ENCODE measurements around the gene EEFSEC.

EEFSEC gene

DNA sequence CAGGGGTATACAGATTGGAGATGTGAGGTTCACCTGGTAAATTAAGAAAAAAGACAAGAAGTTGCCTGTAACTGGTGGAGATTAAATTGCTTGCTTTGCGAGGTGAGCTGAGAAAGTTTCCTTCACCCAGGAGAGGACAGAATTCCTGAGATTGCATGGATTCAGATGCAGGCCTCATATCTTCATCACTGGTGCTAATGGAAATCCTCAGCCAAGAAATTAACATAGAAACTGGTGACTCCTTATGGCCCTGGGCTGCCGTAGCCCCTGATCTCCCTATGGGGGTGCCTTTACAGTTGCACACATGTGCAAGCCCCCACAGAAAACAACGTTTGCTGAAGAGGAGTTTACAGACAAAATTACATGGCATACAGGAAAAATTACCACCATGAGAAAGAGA is 68.0 kb downstream of the EEFSEC start:
- DNase-seq: no peak

DNA sequence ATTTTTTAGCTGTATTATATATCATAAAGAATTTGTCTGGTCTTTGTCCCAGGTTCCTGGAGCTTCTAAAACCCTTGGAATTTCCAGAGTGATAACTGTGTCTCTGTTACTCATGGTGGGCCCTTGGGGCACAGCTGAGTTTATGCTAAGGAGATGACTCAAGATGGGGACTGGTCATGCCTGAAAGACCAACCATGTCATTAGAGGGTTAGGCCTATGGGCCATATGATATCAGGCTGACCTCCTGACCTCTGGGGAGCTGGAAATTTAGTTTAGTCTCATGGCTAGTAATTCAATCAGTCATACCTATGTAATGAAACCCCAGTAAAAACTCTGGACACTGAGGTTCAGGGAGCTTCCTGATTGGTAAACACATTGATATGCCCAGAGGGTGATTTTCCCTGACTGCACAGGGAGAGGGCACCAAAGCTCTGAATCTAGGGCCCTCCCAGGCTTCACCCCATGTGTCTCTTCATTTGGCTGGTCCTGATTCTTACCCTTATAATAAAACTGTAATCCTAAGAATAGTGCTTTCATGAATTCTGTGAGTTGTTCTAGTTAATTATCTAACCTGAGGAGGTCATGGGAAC is 69.6 kb downstream of the EEFSEC start:
- DNase-seq: peak; percentile 16

DNA sequence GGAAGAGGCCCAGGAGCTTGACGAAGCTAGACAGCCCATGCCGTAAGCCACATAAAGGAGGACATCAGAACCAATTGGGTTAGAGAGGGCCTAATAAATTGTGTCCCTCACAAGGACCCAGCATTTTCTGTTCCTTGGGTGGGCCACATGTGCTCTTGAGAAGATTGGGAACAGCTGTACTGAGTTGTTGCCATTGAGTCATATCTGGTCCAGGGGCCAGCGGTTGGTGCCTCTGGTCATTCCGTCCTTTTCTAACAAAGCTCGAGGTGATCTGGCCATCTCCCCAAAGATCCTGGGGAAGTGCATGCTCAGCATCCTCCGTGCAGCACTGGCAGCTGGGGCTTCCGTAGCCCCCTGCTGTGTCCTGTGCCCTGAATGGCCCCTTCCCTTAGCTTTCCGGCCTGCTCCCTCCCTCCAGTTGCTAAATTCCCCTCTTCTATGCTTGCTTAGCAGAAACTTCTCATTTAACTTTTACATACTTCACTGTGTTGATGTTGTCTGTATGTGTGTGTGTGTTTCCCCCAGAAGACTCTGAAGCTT is 73.0 kb downstream of the EEFSEC start:
- DNase-seq: no peak

DNA sequence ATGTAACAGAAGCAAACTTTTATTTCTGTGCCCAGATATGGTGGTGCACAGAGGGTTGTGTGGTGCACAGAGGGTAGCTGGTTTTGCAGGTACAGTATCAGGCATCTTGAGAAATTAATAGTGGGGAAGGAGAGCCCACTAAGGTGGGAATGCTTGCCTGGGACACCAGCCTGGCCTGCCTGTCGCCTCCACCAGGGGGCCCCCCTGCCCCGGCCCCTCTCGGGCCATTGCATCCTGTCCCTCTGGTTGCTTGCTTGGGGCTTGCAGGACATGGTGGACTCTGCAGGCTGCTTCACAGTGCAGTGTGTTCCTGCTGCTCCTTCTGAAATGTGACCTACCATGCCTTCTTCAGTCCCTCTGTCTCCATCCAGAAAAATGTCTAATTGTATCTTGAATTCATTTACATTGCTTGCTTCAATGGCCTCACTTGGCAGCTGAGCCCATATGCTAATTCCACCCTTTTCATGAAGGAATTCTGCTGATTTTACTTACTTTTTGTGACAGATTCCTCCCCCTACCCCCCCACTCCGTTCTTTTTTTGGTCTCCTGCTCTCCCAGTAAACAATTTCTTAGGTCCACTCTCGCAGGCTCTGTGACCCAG is 73.6 kb downstream of the EEFSEC start:
- peak; percentile 70 for DNase-seq

DNA sequence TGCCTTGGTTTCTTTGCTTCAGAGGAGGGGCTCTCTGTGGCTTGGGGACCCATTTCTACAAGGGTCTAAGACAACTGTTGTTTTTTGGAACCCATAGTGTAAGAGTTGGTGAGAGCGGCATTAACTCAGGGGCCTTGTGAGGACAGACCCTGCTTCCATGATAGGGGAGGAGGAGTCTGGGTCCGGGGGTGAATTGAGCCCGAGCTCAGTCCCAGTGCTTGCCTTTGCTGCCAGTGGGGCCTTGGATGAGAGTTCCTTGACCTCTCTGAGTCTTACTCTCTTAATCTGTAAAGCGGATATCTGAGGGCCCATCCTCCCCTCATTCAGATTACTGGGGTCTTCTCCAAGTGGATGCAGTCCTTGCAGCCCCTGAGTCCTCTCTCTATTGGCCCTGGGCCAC is 74.2 kb downstream of the EEFSEC start:
- DNase-seq: no peak

DNA sequence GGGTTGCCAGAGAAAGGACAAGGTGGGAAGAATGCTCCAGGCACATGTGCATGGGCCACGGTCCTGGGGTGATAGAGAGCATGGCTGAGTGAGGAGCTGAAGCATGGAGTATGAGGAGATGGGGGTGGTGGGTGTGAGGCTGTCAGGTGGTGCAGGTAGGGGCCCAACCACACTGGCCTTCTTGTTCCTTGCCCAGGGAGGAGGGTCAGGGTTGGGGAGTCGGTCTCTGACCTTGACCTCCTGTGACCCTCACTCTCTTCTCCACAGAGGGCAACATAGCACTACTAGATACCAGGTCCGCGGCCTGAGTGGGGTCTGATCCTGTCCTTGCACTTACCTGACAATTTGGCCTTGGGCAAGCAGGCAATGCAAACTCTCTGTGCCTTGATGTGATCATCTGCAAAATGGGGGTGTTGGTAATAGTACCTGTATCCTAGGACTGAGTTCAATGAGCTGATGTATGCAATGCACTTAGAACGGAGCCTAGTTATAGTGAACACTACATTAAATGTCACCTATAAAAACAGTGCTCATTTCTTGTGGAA is 75.2 kb downstream of the EEFSEC start:
- DNase-seq: no peak

DNA sequence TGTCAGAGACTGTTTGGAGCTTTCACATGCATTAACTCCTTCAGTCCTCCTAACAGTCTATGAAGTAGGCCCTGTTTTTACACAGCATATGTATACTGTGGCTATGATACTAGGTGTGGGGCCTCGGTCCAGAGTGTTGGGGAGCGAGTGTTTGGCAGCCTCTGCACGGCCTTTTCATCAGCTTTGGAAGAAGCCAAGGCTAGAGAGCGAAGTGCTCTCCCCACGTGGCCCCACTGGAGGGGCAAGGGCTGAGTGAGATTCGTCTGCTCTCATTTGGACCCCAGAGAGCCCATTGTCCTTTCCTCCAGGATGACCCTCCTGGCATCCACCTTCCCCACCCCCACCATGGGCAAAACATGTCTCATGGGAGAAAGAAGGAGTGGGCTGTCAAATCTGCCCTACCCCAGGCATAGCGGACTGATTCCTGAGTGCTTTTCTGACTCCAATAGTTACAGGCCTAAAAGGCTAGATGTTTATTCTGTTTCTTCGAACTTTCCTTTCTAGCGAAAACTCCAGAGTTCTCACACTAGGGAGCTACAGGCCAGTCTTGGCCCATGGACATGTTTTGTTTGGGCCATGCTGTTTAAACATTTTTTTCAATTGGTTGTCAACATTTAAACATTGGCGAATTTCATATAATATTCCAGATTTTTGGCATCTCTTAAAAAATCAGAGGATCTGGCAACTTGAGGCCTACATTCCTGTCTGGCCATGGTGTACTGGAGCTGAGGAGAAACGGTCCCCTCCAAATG is 76.0 kb downstream of the EEFSEC start:
- no peak for DNase-seq

DNA sequence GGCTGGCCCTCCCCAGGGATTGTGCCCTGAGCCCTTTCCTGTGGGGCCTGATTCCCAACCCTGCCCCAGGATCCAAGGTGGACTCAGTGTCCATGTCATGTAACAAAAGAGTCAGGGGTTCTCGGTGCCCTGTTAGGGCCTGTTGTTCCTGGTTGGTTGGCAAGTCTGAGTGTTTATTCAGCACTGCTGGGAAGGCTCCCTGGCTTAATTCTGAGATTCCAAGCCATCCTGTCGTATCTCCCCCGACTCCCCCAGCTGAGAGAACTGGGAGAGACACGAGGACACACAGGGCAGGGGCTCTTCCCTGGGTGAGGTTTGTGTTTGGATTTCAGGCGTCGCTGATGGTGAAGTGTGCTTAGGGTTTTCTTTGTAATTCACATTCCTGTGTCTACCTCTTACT is 78.3 kb downstream of the EEFSEC start:
- DNase-seq: no peak

DNA sequence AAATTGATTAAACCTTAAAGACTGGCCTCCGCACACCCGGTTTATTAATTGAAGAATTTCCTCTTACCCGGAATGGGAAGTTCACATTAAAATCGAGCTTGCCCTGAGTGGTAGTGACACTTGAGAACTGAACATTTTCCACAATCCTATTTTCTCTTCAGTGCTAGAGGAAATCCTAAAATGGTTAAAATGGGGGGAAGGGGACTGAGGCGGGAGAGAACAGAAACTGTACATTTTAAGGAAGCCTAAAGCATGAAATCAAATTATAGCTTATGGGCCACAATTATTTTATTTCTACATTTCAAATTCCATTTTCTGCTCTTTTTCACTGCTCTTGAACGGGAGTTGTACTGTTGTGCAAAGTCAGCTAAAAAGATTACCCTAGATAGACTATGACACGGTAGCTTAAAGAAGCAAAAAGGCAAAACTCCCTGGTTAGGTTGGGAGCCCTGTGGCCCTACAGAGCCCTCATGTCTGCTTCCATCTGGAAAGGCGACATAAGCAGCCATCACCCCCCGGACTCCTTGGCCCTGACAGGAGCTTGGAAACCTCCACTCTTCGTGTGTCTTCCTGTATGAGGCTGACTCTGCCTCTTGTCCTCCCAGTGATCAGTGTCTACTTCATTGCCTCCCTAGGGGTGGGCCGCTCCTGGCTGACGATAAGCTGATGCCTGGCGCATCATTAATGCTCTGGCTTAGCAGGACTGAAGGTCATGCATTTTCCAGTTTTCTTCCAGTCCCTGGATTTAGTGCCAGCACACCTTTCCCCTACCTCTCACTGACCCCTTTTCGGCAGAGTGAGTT is 79.3 kb downstream of the EEFSEC start:
- no peak for DNase-seq

DNA sequence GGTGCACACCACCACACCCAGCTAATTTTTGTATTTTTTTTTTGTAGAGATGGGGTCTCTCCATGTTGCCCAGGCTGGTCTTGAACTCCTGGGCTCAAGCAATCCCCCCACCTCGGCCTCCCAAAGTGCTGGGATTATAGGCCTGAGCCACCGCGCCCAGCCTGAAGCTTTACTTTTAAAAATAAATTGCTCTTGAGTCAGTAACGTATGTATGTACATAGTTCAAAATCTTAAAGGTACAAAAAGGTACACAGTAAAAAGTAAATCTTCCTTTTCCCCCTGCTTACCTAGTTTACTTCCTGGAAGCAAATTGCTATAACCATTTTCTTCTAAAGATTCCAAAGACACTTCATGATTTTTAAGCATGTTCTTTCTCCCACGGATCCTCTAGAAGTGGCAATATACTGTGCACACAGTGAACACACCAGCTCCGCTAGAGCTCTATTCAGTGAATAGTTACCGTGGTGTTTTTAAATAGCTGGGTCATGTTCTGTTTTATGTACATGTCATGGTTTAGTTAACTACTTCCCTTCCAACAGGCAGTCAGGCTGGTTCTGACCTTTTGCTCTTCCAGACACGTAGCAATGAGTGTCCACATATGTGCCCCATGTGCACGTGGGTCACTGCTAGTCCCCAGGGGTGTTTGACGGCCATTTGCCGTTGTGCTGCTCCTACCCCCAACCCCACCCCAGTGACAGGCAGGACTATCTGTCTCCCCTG is 82.1 kb downstream of the EEFSEC start:
- DNase-seq: no peak

DNA sequence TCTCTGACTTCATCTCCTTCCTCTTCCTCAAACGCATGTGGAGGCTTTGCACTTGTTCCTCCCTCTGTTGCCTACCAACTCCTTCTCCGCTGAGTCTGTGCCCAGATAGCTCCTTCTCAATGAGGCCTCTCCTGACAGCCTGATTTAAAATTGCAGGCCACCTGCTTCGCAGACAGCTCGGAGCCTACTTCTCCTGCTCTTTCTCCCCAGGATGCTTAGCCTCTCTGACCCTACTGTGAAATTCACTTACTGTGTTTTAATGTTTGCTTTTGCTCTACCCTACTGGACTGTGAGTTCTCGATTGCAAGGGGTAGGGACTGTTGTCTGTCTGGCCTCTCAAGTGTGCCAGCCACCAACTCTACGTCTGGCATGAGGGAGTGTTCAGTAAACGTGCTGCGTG is 83.4 kb downstream of the EEFSEC start:
- DNase-seq: no peak

DNA sequence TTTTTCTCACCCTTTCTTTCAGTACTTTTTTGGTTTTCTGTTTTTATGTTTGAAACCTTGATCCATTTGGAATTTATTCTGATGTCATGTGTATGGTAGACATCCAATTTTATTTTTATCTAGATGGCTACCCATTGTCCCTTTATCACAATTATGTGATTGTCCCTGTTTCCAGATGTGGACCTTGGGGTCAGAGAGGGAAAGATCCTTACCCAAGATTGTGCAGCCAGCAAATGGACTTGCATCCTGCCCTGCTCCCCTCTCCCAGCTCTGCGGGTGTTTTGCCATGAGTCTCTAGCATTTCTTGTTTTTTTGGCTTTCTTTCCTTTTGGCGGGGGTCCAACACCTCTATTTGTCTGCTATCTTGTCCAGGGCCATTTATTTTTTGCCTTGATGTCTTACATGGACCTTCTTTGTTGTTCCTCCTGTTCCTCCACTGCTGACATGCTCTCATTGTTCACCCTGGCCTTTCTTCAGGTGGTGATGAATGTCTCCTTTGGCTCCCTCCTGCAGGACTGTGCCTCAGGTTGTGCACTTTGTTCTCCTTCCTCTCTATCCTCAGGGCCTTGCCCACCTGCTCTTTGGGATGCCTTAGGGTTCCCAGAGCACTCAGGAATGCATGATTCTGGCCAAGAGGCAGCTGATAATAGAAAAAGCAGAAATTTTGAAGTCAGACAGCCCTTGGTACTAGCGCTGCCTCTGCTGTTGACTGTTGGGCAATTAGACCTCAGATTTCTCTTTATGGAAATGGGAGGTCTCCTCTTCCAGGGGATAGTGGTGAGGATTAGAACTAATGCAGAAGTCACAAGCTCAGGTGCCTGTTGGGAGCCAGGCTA is 84.3 kb downstream of the EEFSEC start:
- no peak for DNase-seq

DNA sequence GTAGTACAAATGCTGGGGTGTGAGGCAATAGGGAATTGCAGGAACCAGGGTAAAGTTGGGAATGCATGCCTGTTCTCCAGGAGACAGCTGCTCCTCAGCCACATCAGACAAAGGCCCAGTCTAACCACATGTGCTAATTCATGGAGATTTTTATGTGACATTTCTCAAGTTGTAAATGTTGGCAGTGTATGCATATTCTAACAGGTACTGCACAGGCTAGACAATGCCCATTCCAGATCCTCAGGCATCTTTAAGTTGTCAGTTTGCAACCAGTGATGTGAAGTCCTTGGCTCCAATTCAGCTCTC is 84.9 kb downstream of the EEFSEC start:
- DNase-seq: no peak

DNA sequence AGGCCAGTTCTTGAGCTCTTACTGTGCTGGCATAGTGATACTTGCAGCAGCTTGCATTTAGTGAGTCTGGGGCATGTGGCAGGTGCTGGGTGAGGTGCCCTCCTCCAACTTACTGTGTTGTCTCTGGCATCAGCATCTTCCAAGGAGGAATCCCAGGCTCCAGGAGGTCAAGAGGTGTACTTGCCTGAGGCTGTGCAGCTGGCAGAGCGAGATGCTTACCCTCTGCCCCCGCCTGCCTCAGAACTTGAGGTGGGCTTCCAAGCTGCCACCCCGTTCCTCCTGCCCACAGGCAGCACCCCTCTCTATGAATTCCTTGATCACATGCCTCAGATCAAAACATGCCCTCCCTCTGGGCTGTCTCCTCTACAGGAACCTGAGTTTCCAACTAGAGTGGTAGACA is 86.0 kb downstream of the EEFSEC start:
- DNase-seq: no peak

DNA sequence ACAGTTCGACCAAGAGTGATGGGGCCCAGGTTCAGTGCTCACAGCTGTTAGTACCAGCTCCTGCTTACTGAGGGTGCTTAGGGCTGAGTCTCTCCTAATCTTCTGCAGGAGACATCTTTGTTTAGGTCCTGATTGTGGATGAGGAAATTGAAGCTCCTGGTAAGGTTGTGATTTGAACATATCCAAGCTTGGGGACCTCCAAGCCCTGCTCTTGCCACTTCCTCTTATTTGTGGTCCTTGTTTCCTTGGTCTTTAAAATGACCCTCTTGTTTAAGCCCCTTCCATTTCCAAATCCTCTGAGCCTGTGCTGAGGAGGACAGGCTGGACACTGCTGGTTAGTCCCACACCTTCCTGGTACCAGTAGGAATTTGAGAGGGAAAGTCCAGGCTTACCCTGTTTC is 87.0 kb downstream of the EEFSEC start:
- DNase-seq: no peak

DNA sequence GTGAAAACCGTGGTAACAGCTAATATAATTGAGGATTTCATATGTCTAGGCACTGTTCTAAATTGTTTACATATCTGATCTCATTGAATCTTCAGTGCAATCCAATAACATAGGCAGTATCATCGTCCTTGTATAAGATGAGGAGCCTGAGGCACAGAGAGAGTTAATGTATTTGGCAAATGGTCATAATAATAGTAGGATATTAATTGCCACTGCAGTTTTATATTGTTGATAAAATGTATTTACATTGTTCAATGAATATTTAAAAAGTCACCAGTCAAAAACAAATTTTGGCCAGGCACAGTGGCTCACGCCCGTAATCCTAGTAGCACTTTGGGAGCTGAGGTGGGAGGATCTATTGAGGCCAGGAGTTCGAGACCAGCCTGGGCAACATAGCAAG is 88.5 kb downstream of the EEFSEC start:
- no peak for DNase-seq

DNA sequence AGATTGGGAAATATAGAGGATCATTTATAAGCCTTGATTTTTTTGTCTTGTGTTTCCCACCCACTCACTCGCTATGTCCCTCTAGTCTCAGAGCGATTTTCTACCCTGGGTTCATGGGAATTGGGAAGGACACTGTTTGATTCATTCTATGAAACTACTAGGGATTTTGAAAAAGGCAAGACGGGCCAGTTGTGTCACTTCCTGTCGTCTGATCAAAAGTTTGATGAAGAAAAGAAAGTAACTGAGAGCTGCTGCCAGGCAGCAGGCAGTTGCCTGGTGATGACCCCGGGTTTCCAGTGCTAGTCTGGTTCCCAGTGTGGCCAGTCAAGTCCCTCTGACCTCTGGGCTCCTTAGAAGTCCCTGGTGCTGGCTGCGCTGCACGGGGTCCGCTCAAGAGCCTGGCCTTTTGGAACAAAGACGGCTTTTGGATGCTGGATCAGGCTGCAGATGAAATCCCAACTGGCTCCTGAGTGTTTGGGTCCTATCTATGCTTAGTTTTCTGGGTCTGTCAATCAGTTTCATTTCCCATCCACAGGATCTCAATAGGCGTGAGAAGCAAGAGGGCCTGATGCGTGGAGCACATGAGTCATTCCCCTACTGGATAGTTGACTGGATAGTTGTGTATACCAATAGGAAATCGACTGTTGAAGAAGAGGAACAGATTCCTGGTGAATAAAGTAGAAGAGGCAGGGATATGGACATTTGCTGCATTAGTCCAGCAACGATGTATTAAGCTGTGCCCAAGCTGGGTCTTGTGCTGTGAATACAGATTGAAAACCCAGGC is 89.7 kb downstream of the EEFSEC start:
- no peak for DNase-seq

DNA sequence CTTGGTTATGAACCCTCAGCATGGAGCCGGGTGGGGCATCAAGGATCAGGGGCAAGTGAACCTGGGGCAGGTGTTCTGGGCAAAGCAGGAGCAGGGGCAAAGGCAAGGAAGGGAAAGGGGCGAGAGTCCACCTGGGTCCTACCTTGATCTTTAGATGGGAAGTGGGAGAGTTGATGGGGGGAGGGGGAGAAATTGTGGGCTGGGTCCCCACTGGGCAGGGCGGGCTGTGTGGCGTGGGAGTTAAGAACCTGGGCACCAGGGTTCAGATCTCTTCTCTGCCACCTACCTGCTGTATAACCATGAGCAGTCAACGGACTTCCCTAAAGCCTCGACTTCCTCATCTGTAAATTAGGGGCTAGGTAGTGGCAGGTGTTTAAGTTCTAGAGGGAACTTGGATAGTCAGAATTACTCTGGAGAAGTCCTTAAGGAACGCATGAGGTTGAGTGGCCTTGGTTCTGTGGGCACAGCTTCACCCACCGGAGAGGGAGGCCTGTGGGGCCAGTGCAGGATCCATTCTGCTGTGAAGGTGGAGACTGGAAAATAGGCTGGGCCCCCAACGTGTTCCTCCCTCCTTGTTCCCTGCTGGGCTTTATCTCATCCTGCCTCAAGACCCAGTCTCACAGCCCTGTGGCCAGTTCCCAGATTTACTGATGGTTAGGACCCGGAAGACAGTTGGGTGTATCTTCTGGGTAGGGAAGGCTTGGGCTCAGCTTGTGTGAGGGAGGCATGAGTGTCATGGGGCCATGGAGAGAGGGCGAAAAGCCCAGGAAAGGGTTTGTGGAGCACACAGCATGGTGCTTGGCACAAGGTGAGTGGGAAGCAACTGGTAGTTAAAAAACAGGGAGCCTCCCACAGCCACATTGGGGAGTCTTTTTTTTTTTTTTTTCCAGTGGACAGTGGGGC is 90.6 kb downstream of the EEFSEC start:
- DNase-seq: no peak

DNA sequence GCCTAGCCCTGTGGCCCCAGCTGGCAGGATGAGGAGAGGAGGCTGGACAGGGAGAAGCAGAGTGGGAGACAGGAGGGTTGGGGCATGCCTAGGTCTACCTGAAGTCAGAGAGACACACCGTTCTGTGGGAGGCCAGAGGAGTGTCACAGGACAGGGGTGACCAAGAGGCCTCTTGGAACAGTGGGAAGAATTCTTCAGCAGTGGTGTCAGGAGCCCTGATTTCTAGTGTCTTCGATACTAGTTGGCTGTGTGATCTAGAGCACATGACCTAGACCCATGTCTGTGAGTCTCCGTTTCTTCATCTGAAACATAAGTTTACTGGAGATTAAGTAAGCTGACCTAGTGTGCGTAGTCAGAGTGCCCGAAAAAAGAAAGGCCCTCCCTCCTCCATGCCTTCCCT is 92.2 kb downstream of the EEFSEC start:
- no peak for DNase-seq

All from OCI-M1 (cell line).